SH-SY5Y (cell line): ENCODE results near the gene FLAD1.

Experiments used
- GATA2 ChIP-seq: IDR thresholded peaks from 2 replicates; pipeline ENCODE4 v1.6.1; 2011; ENCODE audit warnings: mild to moderate bottlenecking, low read depth, low read length
- GATA3 ChIP-seq: IDR thresholded peaks from 2 replicates; pipeline ENCODE4 v1.6.1; 2011; ENCODE audit warnings: low read depth, mild to moderate bottlenecking, low read length, moderate library complexity

- TF ChIP-seq GATA3 (no peak), GATA2 (no peak)
These were observed 19.5 kb upstream of the FLAD1 start for GRCh38 chr1:154963643-154964042.
